ENCODE data around the gene STPG2. TPM values are rescaled to one million over a fixed set of nuclear protein-coding genes. Genes with fewer than 3 reads are reported as not detected.

The STPG2 gene
- total RNA-seq, 2 donors from 2014 or later, result not detected

DNA sequence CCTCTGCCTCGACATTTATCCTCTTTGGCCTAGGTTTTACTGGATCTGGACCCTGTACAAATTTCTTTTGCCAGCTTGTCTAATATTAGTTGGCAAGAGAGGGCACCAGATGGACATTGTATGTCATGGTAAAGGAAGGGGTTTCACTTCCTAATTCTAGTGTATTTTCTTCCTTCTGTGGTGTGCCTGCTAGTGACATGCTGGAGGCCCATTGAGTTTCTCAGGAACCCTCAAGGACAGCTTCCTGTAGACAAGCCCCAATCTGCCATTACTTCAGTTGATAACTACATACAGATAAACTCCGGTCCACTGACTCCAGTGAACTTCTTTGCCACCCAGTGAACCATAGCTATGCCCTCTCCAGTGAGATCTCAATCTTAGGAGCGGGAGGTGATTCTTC lies 116.9 kb downstream of the STPG2 start:
- no peak overlapping the region for H3K27ac ChIP-seq
- no peak for ATAC-seq (ENCODE audit: insufficient number of reproducible peaks, low FRiP score, low read depth)
- no peaks in the 10 kb centered on the region for H3K9me3 ChIP-seq
- no peaks in the 10 kb centered on the region for H3K27me3 ChIP-seq (replicated peaks; ENCODE audit: insufficient read depth)
- no peaks in the 10 kb centered on the region for H3K36me3 ChIP-seq
- no peaks in the 10 kb centered on the region for H3K4me1 ChIP-seq (ENCODE audit: control insufficient read depth in 1 of 2, low read depth in 2 of 2)
- TF ChIP-seq, protein P1, sequence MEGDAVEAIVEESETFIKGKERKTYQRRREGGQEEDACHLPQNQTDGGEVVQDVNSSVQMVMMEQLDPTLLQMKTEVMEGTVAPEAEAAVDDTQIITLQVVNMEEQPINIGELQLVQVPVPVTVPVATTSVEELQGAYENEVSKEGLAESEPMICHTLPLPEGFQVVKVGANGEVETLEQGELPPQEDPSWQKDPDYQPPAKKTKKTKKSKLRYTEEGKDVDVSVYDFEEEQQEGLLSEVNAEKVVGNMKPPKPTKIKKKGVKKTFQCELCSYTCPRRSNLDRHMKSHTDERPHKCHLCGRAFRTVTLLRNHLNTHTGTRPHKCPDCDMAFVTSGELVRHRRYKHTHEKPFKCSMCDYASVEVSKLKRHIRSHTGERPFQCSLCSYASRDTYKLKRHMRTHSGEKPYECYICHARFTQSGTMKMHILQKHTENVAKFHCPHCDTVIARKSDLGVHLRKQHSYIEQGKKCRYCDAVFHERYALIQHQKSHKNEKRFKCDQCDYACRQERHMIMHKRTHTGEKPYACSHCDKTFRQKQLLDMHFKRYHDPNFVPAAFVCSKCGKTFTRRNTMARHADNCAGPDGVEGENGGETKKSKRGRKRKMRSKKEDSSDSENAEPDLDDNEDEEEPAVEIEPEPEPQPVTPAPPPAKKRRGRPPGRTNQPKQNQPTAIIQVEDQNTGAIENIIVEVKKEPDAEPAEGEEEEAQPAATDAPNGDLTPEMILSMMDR (IDR thresholded peaks at IDR 0.05), result no peak
- no peak overlapping the region for H3K4me3 ChIP-seq
- DNase-seq (ENCODE audit: low spot score), result no peak

DNA sequence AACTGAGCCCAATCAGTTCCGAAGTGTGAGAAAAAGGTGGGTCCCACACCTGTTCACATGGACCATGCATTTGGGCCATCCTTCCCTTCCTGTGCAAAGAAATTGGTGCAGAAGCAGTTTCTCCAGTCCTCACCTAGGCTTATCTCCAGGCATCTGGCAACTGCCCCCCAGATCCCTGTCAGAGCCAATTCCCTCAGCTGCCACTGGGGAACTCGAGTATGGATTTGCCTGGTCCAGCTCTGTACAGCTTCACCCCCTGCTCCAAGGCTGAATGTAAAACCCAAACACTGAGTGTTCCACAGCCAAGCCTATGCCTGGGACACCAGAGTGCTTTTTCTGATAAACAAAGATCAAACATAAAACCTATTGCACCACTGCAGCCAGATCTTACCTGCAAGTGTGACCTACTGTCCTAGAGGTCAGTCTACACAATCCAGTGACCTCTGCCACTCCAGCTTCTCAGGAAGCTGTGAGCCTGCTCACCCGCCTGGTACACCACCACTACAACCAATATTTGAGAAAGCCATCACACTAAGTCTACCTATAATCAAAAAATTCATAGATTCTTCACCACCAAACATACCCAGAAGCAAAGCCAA lies 136.4 kb downstream of the STPG2 start:
- Histone ChIP-seq H3K4me1 (ENCODE audit: control insufficient read depth in 1 of 2, low read depth in 2 of 2) (no peaks in the 10 kb centered on the region), H3K27me3 (replicated peaks; ENCODE audit: insufficient read depth) (no peaks in the 10 kb centered on the region), H3K36me3 (no peaks in the 10 kb centered on the region), H3K9me3 (peaks cover 3% of the 10 kb centered on the region), H3K27ac (no peak overlapping the region), H3K4me3 (no peak overlapping the region)
- DNase-seq (ENCODE audit: low spot score), result no peak
- TF ChIP-seq, protein P1 (IDR thresholded peaks at IDR 0.05), result no peak
- no peak for ATAC-seq (ENCODE audit: insufficient number of reproducible peaks, low FRiP score, low read depth)

DNA sequence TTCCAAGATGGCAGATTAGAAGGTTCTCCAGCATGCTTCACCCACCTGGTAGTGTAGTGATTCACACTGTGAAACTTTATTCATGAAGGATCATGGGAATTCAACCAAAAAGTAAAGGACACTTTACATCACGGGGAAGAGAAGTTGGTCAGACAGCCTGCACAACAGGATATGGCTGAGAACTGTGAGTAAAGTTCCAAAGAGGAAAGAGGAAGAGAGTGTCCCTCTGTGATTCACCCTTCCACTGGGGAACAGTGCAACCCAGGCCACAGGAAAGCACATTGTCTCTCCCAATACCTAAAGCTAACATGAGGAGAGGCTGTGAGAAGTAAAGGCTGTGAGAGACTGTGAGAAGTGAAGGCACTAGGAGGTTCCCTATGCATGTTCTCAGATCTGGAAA lies 137.2 kb downstream of the STPG2 start:
- H3K4me1 ChIP-seq (ENCODE audit: control insufficient read depth in 1 of 2, low read depth in 2 of 2), result no peaks in the 10 kb centered on the region
- TF ChIP-seq, protein P1 (IDR thresholded peaks at IDR 0.05), result no peak
- no peak for ATAC-seq (ENCODE audit: insufficient number of reproducible peaks, low FRiP score, low read depth)

DNA sequence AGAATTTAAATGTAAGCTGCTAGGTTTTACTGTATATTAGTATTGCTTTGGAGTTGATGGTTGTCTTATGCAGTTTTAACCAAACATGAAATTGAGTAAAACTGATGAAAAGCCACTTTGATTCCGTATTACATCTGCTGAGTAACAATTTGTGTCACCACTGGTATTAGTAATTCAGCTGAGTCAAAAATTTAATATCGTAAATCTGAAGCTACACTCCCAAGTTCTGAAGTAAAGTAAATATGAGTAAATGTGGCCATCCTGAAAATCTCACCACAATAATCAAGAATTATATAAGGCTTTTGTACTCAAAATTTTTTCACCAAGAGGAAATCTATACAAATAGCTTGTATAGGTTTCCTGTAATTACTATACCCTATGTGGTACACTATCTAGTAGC lies 142.3 kb downstream of the STPG2 start:
- H3K9me3 ChIP-seq, result no peaks in the 10 kb centered on the region
- no peak overlapping the region for H3K4me3 ChIP-seq
- no peak for DNase-seq (ENCODE audit: low spot score)
- TF ChIP-seq, protein P1 (IDR thresholded peaks at IDR 0.05), result no peak
- no peak overlapping the region for H3K27ac ChIP-seq
- ATAC-seq (ENCODE audit: insufficient number of reproducible peaks, low FRiP score, low read depth), result no peak
- no peaks in the 10 kb centered on the region for H3K36me3 ChIP-seq
- H3K4me1 ChIP-seq (ENCODE audit: control insufficient read depth in 1 of 2, low read depth in 2 of 2), result no peaks in the 10 kb centered on the region
- H3K27me3 ChIP-seq (replicated peaks; ENCODE audit: insufficient read depth), result no peaks in the 10 kb centered on the region

More for the DNA sequence above, 137.2 kb downstream of the STPG2 start:
- H3K27me3 ChIP-seq (replicated peaks; ENCODE audit: insufficient read depth), result no peaks in the 10 kb centered on the region
- peaks cover 3% of the 10 kb centered on the region for H3K9me3 ChIP-seq
- DNase-seq (ENCODE audit: low spot score), result no peak
- H3K4me3 ChIP-seq, result no peak overlapping the region
- no peak overlapping the region for H3K27ac ChIP-seq
- H3K36me3 ChIP-seq, result no peaks in the 10 kb centered on the region

DNA sequence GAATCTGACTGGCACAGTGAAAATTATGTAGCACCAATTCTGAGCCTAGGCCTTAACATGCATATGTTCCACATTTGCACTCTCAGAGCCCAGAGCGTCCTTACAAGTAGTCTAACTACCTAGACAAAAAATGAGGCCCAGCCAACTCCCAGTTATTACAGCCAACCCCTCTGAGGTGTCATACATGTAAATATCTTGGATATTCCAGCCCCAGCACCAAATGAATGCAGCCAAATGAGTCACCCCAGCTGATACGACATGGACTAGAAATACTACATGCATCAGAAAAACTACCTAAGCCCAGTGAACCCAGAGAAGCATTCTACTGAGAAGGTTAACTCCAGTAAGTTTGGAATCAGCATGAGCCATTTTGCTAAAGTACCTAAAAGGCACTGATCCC lies 145.1 kb downstream of the STPG2 start:
- ATAC-seq (ENCODE audit: insufficient number of reproducible peaks, low FRiP score, low read depth) (no peak), DNase-seq (ENCODE audit: low spot score) (no peak)
- Histone ChIP-seq H3K27ac (no peak overlapping the region), H3K4me1 (ENCODE audit: control insufficient read depth in 1 of 2, low read depth in 2 of 2) (no peaks in the 10 kb centered on the region), H3K36me3 (no peaks in the 10 kb centered on the region), H3K4me3 (no peak overlapping the region), H3K9me3 (no peaks in the 10 kb centered on the region), H3K27me3 (replicated peaks; ENCODE audit: insufficient read depth) (no peaks in the 10 kb centered on the region)
- TF ChIP-seq, protein P1 (IDR thresholded peaks at IDR 0.05), result no peak

Measured in thoracic aorta (tissue), 2 donors.